ENCODE data around the gene AGL. TPM values are rescaled to one million over a fixed set of nuclear protein-coding genes. Genes with fewer than 3 reads are reported as not detected.

AGL gene
- total and polyA plus RNA-seq, 10 of the 15 experiments (the other 5 are each of a cell fraction or from before 2014, with no cell fraction given), result 5.6 to 21.6 (median 13.7) TPM

GRCh38 chr1:99964806-99965205 is 114.6 kb downstream of the AGL start (continued):
- TF ChIP-seq TAF1 (IDR thresholded peaks at IDR 0.05; ENCODE audit: borderline replicate concordance, low read depth, low read length), result no peak
- TF ChIP-seq, protein P1, sequence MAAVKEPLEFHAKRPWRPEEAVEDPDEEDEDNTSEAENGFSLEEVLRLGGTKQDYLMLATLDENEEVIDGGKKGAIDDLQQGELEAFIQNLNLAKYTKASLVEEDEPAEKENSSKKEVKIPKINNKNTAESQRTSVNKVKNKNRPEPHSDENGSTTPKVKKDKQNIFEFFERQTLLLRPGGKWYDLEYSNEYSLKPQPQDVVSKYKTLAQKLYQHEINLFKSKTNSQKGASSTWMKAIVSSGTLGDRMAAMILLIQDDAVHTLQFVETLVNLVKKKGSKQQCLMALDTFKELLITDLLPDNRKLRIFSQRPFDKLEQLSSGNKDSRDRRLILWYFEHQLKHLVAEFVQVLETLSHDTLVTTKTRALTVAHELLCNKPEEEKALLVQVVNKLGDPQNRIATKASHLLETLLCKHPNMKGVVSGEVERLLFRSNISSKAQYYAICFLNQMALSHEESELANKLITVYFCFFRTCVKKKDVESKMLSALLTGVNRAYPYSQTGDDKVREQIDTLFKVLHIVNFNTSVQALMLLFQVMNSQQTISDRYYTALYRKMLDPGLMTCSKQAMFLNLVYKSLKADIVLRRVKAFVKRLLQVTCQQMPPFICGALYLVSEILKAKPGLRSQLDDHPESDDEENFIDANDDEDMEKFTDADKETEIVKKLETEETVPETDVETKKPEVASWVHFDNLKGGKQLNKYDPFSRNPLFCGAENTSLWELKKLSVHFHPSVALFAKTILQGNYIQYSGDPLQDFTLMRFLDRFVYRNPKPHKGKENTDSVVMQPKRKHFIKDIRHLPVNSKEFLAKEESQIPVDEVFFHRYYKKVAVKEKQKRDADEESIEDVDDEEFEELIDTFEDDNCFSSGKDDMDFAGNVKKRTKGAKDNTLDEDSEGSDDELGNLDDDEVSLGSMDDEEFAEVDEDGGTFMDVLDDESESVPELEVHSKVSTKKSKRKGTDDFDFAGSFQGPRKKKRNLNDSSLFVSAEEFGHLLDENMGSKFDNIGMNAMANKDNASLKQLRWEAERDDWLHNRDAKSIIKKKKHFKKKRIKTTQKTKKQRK (IDR thresholded peaks at IDR 0.05; ENCODE audit: low read depth, low read length), result no peak
- no peak for TF ChIP-seq KAT2A (conservative IDR thresholded peaks at IDR 0.05; ENCODE audit: control insufficient read depth, low read depth, low read length)
- no peak for TF ChIP-seq ZNF274 (IDR thresholded peaks at IDR 0.05; ENCODE audit: insufficient read depth, insufficient read length)

GRCh38 chr1:99965646-99966375 is 115.7 kb downstream of the AGL start:
- no peaks in the 10 kb centered on the region for H3K9me3 ChIP-seq (replicated peaks; ENCODE audit: control insufficient read depth, insufficient read depth, low read length)
- H3K4me1 ChIP-seq (ENCODE audit: control insufficient read depth, insufficient read depth, low read length), result no peaks in the 10 kb centered on the region
- no TSS peak for BruUV-seq (replicated peaks)
- H3K27me3 ChIP-seq (replicated peaks in 1 of 2; ENCODE audit: control insufficient read depth in 2 of 2, insufficient read depth in 2 of 2, low read length in 1 of 2), result no peaks in the 10 kb centered on the region
- SMC1A ChIA-PET (ENCODE audit: uncharacterized antibody, unreplicated experiment), result interaction anchor here (1.2 kb wide), 1 partner anchor 783 kb away, joined by 3 read pairs; no protein-coding TSS in a partner anchor
- RAD21 ChIA-PET (ENCODE audit: unreplicated experiment), result no interaction called here
- 85% methylated on average over 2 of the region's 2 CpGs for WGBS (ENCODE audit: insufficient coverage, insufficient replicate concordance, low lambda C conversion rate, missing lambda C conversion rate)
- CTCF ChIA-PET, result interaction anchor here (1.1 kb wide), 1 partner anchor 50 kb away, joined by 3 read pairs; no protein-coding TSS in a partner anchor
- no peak overlapping the region for H3K9ac ChIP-seq (ENCODE audit: control insufficient read depth, insufficient read depth, low read length)
- no peak for FAIRE-seq
- no peak for DNase-seq (ENCODE audit: low read depth, low spot score)
- intact Hi-C loops (cut with micrococcal nuclease; ENCODE audit: unreplicated experiment), result no loop called here
- in situ Hi-C loops (cut with MboI), result no loop called here
- no peak overlapping the region for H3K4me2 ChIP-seq (ENCODE audit: control insufficient read depth, insufficient read depth)
- H3K4me3 ChIP-seq, result no peak overlapping the region
- no peaks in the 10 kb centered on the region for H4K20me1 ChIP-seq (ENCODE audit: control insufficient read depth, insufficient read depth)
- TF ChIP-seq ZBED1 (IDR thresholded peaks at IDR 0.05; ENCODE audit: borderline replicate concordance) (no peak), ESRRA (IDR thresholded peaks at IDR 0.05; ENCODE audit: low read length) (no peak), GABPA (IDR thresholded peaks at IDR 0.05; ENCODE audit: low read depth) (no peak)
- peaks cover 14% of the 10 kb centered on the region for H3K79me2 ChIP-seq (ENCODE audit: control insufficient read depth, insufficient read depth, low read length)
- POLR2A ChIA-PET, result interaction anchor here (0.5 kb wide), 1 partner anchor 167 kb away, joined by 5 read pairs; no protein-coding TSS in a partner anchor
- no peak for ATAC-seq
- no peak overlapping the region for H3K27ac ChIP-seq (ENCODE audit: control insufficient read depth, insufficient read depth)
- no peak overlapping the region for H2AFZ ChIP-seq (ENCODE audit: control insufficient read depth, low read depth, low read length)
- H3K36me3 ChIP-seq (ENCODE audit: control insufficient read depth in 2 of 2, insufficient read depth in 2 of 2, low read length in 1 of 2), result no peaks in the 10 kb centered on the region

Data from GM12878 (cell line).